MM.1S (cell line): ENCODE measurements around the gene TDRD1.

Experiments used
- CTCF ChIP-seq: fragments of 300-600 bp; sonication (generic); IDR thresholded peaks from 2 replicates; pipeline ENCODE4 v1.5.1; 2016; ENCODE audit warnings: antibody characterized with exemption, low read length, mixed read lengths
- EZH2 ChIP-seq: fragments of 300-600 bp; sonication (generic); optimal IDR thresholded peaks from 2 replicates; pipeline ENCODE3; 2017; ENCODE audit warnings: low read depth, mild to moderate bottlenecking, antibody characterized with exemption, low read length, mixed read lengths
- EZH2phosphoT487 ChIP-seq: fragments of 300-600 bp; sonication (generic); IDR thresholded peaks from 2 replicates; pipeline ENCODE4 v1.6.1; 2018; ENCODE audit warnings: antibody characterized with exemption, low read length

GRCh38 chr10:114223066-114223465, 43.9 kb downstream of the TDRD1 start:
- TF ChIP-seq CTCF = no peak
- no peak for TF ChIP-seq EZH2
- no peak for TF ChIP-seq EZH2phosphoT487
